Astrocyte (in vitro differentiated cells and primary cell): ENCODE results near the gene RASSF5. TPM values are rescaled to one million over a fixed set of nuclear protein-coding genes. Genes with fewer than 3 reads are reported as not detected.

Experiments
- DNase-seq: peaks from one replicate; pipeline ENCODE4 v3.0.0-alpha.2; 2010; ENCODE audit warnings: low read depth
- FAIRE-seq: peaks from 2 replicates; lab custom pipeline; 2011; peaks lifted over from hg19 to GRCh38; lab: Jason Lieb, UNC
- H2AFZ ChIP-seq: 2 replicates; pipeline ENCODE4 v1.6.0; 2012; ENCODE audit warnings: low read depth, low read length, inconsistent platforms
- H3K27ac ChIP-seq: 2 replicates; pipeline ENCODE4 v1.5.1; 2011; ENCODE audit warnings: low read depth, low read length, inconsistent platforms
- H3K27me3 ChIP-seq: 2 replicates; pipeline ENCODE4 v1.6.0; 2011; ENCODE audit warnings: low read length, inconsistent platforms; ENCODE audit not compliant: insufficient read depth
- H3K36me3 ChIP-seq: 2 replicates; pipeline ENCODE4 v1.5.1; 2011; ENCODE audit warnings: low read length, inconsistent platforms; ENCODE audit not compliant: insufficient read depth
- H3K4me1 ChIP-seq: 2 replicates; pipeline ENCODE4 v1.5.1; 2011; ENCODE audit warnings: low read length, inconsistent platforms; ENCODE audit not compliant: insufficient read depth
- H3K4me2 ChIP-seq: 2 replicates; pipeline ENCODE4 v1.6.0; 2012; ENCODE audit warnings: low read length, inconsistent platforms
- H3K4me3 ChIP-seq: 2 replicates; pipeline ENCODE4 v1.5.1; 2011; ENCODE audit warnings: low read depth, mild to moderate bottlenecking, low read length, inconsistent platforms; ENCODE audit not compliant: insufficient read depth
- H3K79me2 ChIP-seq: 2 replicates; pipeline ENCODE4 v1.6.0; 2012; ENCODE audit warnings: mild to moderate bottlenecking, low read length, inconsistent platforms; ENCODE audit not compliant: insufficient read depth
- H3K9ac ChIP-seq: 2 replicates; pipeline ENCODE4 v1.6.0; 2012; ENCODE audit warnings: mild to moderate bottlenecking, low read length, inconsistent platforms
- H3K9me3 ChIP-seq: 2 replicates; pipeline ENCODE4 v1.5.1; 2012; ENCODE audit warnings: low read depth, mild to moderate bottlenecking, low read length, inconsistent platforms; ENCODE audit not compliant: insufficient read depth
- H4K20me1 ChIP-seq: 2 replicates; pipeline ENCODE4 v1.6.0; 2012; ENCODE audit warnings: low read length, inconsistent platforms; ENCODE audit not compliant: insufficient read depth
- H3K27ac Mint-ChIP-seq: one replicate; pipeline ENCODE4 v1.8.0; 2021; ENCODE audit warnings: mild to moderate bottlenecking, mixed read lengths; ENCODE audit not compliant: unreplicated experiment
- H3K27me3 Mint-ChIP-seq: one replicate; pipeline ENCODE4 v1.8.0; 2021; ENCODE audit warnings: low read depth, mixed read lengths; ENCODE audit not compliant: unreplicated experiment
- H3K36me3 Mint-ChIP-seq: one replicate; pipeline ENCODE4 v1.8.0; 2021; ENCODE audit warnings: low read depth, mixed read lengths; ENCODE audit not compliant: unreplicated experiment
- H3K4me1 Mint-ChIP-seq: one replicate; pipeline ENCODE4 v1.8.0; 2021; ENCODE audit warnings: low read depth, mixed read lengths; ENCODE audit not compliant: unreplicated experiment
- H3K4me3 Mint-ChIP-seq: one replicate; pipeline ENCODE4 v1.8.0; 2021; ENCODE audit warnings: mild to moderate bottlenecking, moderate library complexity, mixed read lengths; ENCODE audit not compliant: unreplicated experiment
- H3K9me3 Mint-ChIP-seq: one replicate; pipeline ENCODE4 v1.8.0; 2021; ENCODE audit warnings: mild to moderate bottlenecking, mixed read lengths; ENCODE audit not compliant: unreplicated experiment
- CTCF ChIP-seq: IDR thresholded peaks from 2 replicates; pipeline ENCODE4 v1.5.1; 2011; ENCODE audit warnings: low read depth, mild to moderate bottlenecking, inconsistent platforms, low read length, moderate library complexity; ENCODE audit not compliant: insufficient read depth
- EZH2 ChIP-seq: IDR thresholded peaks from 2 replicates; pipeline ENCODE4 v1.6.1; 2012; ENCODE audit warnings: mild to moderate bottlenecking, low read length, inconsistent platforms; ENCODE audit not compliant: insufficient read depth
- total RNA-seq: library from RNA; stranded (reverse); gene quantifications from 2 replicates; pipeline ENCODE4 v1.2.1, GENCODE V29; 2021

The RASSF5 gene
- total RNA-seq, 1 donor from 2014 or later, result 0.43 TPM

GRCh38 chr1:206583707-206584648, 76.6 kb downstream of the RASSF5 start:
- Mint-ChIP-seq H3K27ac (no peak overlapping the region), H3K4me3 (no peak overlapping the region)
- no peak overlapping the region for H3K27ac ChIP-seq

GRCh38 chr1:206584683-206585082, 77.4 kb downstream of the RASSF5 start:
- H3K27ac Mint-ChIP-seq, result no peak overlapping the region
- no peaks in the 10 kb centered on the region for H3K9me3 Mint-ChIP-seq
- peaks cover 18% of the 10 kb centered on the region for H3K27me3 Mint-ChIP-seq

More at GRCh38 chr1:206583707-206584648, 76.6 kb downstream of the RASSF5 start:
- peaks cover 14% of the 10 kb centered on the region for H3K4me1 ChIP-seq
- Mint-ChIP-seq H3K27me3 (peaks cover 18% of the 10 kb centered on the region), H3K36me3 (peaks cover 9% of the 10 kb centered on the region), H3K9me3 (no peaks in the 10 kb centered on the region), H3K4me1 (peaks cover 34% of the 10 kb centered on the region)
- TF ChIP-seq EZH2, result no peak
- TF ChIP-seq CTCF, result peak; percentile 89
- no peak overlapping the region for H3K9ac ChIP-seq
- no peaks in the 10 kb centered on the region for H3K9me3 ChIP-seq
- no peaks in the 10 kb centered on the region for H3K36me3 ChIP-seq
- no peak overlapping the region for H3K4me3 ChIP-seq
- H4K20me1 ChIP-seq, result no peaks in the 10 kb centered on the region
- H2AFZ ChIP-seq, result no peak overlapping the region
- H3K27me3 ChIP-seq, result no peaks in the 10 kb centered on the region
- DNase-seq (no peak), FAIRE-seq (no peak)
- H3K4me2 ChIP-seq, result no peak overlapping the region
- H3K79me2 ChIP-seq, result no peaks in the 10 kb centered on the region

More at GRCh38 chr1:206584683-206585082, 77.4 kb downstream of the RASSF5 start:
- DNase-seq (no peak), FAIRE-seq (no peak)
- Histone ChIP-seq H2AFZ (no peak overlapping the region), H3K9me3 (no peaks in the 10 kb centered on the region), H3K27ac (no peak overlapping the region), H3K4me3 (no peak overlapping the region), H3K27me3 (no peaks in the 10 kb centered on the region), H3K4me2 (no peak overlapping the region), H3K36me3 (no peaks in the 10 kb centered on the region), H3K79me2 (no peaks in the 10 kb centered on the region), H3K4me1 (peaks cover 20% of the 10 kb centered on the region), H3K9ac (no peak overlapping the region), H4K20me1 (no peaks in the 10 kb centered on the region)
- H3K4me3 Mint-ChIP-seq, result no peak overlapping the region
- H3K36me3 Mint-ChIP-seq, result peaks cover 9% of the 10 kb centered on the region
- H3K4me1 Mint-ChIP-seq, result peaks cover 36% of the 10 kb centered on the region
- TF ChIP-seq EZH2 (no peak), CTCF (no peak)
